ENCODE results near the gene MAPKBP1.

- TF ChIP-seq, protein P1, sequence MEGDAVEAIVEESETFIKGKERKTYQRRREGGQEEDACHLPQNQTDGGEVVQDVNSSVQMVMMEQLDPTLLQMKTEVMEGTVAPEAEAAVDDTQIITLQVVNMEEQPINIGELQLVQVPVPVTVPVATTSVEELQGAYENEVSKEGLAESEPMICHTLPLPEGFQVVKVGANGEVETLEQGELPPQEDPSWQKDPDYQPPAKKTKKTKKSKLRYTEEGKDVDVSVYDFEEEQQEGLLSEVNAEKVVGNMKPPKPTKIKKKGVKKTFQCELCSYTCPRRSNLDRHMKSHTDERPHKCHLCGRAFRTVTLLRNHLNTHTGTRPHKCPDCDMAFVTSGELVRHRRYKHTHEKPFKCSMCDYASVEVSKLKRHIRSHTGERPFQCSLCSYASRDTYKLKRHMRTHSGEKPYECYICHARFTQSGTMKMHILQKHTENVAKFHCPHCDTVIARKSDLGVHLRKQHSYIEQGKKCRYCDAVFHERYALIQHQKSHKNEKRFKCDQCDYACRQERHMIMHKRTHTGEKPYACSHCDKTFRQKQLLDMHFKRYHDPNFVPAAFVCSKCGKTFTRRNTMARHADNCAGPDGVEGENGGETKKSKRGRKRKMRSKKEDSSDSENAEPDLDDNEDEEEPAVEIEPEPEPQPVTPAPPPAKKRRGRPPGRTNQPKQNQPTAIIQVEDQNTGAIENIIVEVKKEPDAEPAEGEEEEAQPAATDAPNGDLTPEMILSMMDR (IDR thresholded peaks at IDR 0.05; ENCODE audit: low read length): no peak
- TF ChIP-seq EZH2 (optimal IDR thresholded peaks at IDR 0.05; ENCODE audit: low read depth, low read length) (no peak), EZH2phosphoT487 (IDR thresholded peaks at IDR 0.05; ENCODE audit: low read length) (no peak)
Observed at GRCh38 chr15:41783296-41783695, 9.0 kb downstream of the MAPKBP1 start.

Data from MM.1S (cell line).